HL-60 (cell line): Measurements from ENCODE around the gene TAF9.

ENCODE experiments used
- DNase-seq, 2 experiments: peaks; one replicate each; pipeline ENCODE4 v3.0.0-alpha.2; 2010 to 2020; ENCODE audit warnings: low read depth in 1 of 2, low spot score in 1 of 2
- H3K27ac ChIP-seq: fragments of 250-450 bp; sonication (Bioruptor Pico); replicated peaks from 2 replicates; pipeline ENCODE4 v1.5.1; 2020; ENCODE audit warnings: mild to moderate bottlenecking, moderate library complexity
- H3K27me3 ChIP-seq: fragments of 250-450 bp; sonication (Bioruptor Pico); 2 replicates; pipeline ENCODE4 v1.5.1; 2021; ENCODE audit warnings: mild to moderate bottlenecking, moderate library complexity; ENCODE audit not compliant: insufficient read depth, poor library complexity, severe bottlenecking
- H3K4me3 ChIP-seq: replicated peaks from 2 replicates; pipeline ENCODE4 v1.5.1; 2011; ENCODE audit warnings: mild to moderate bottlenecking, control low read depth, low read length; ENCODE audit not compliant: insufficient read depth
- CTCF ChIP-seq: IDR thresholded peaks from one replicate; pipeline ENCODE4 v1.5.1; 2011; ENCODE audit warnings: low read length, control low read depth, inconsistent platforms; ENCODE audit not compliant: insufficient read depth
- GABPA ChIP-seq: IDR thresholded peaks from 2 replicates; pipeline ENCODE4 v1.6.1; 2012; ENCODE audit warnings: low read depth
- POLR2AphosphoS5 ChIP-seq: IDR thresholded peaks from 2 replicates; pipeline ENCODE4 v1.6.1; 2012; ENCODE audit warnings: low read depth
- REST ChIP-seq: IDR thresholded peaks from 2 replicates; pipeline ENCODE4 v1.6.1; 2012; ENCODE audit warnings: low read depth; ENCODE audit not compliant: insufficient replicate concordance
- SPI1 ChIP-seq: IDR thresholded peaks from 2 replicates; pipeline ENCODE4 v1.6.1; 2012; ENCODE audit warnings: low read depth, mild to moderate bottlenecking, borderline replicate concordance

Gene TAF9

DNA sequence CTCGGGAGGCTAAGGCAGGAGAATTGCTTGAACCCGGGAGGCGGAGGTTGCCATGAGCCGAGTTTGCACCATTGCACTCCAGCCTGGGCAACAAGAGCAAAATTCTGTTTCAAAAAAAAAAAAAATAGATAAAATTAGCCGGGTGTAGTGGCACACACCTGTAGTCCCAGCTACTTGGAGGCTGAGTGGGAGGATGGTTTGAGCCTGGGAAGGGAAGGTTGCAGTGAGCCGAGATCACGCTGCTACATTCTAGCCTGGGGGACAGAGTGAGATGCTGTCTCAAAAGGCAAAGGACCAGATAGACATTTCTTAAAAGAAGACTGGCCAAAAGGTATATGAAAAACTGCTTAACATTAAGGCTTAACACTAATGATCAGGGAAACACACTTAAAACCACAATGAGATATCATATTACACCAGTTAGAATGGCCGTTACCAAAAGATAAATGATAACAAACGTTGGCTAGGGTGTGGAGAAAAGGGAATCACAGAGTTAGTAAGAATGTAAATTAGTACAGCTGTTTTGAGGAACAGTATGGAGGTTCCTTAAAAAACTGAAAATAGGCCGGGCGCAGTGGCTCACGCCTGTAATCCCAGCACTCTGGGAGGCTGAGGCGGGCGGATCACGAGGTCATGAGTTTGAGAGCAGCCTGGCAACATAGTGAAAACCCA lies 35.5 kb upstream of the TAF9 start:
- no peak overlapping the region for H3K4me3 ChIP-seq
- TF ChIP-seq POLR2AphosphoS5 (no peak), GABPA (no peak), SPI1 (no peak), REST (no peak), CTCF (no peak)
- H3K27me3 ChIP-seq = no peaks in the 10 kb centered on the region
- no peak for DNase-seq
- H3K27ac ChIP-seq = no peak overlapping the region

DNA sequence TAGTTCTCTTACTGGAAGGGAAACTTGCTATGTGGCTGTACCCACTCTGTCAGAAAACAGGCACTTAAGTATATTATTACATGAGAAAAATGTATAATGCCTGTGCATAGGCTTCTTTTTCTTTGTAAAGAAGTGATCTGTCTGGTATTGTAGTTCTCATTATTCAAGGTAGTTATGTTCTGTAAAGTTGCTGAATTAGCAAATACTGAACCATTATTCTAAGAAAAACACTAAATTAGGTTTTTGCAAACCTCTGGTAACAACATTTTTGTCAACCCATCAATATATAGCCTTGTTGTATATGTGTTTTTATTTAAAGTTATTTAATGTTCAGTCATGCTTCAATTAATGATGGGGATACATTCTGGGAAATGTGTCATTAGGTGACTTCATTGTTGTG lies 9.1 kb upstream of the TAF9 start:
- Histone ChIP-seq H3K27ac (no peak overlapping the region), H3K4me3 (no peak overlapping the region), H3K27me3 (no peaks in the 10 kb centered on the region)
- DNase-seq = no peak
- TF ChIP-seq CTCF = no peak
- TF ChIP-seq REST = no peak
- TF ChIP-seq SPI1 = no peak
- no peak for TF ChIP-seq GABPA
- no peak for TF ChIP-seq POLR2AphosphoS5

DNA sequence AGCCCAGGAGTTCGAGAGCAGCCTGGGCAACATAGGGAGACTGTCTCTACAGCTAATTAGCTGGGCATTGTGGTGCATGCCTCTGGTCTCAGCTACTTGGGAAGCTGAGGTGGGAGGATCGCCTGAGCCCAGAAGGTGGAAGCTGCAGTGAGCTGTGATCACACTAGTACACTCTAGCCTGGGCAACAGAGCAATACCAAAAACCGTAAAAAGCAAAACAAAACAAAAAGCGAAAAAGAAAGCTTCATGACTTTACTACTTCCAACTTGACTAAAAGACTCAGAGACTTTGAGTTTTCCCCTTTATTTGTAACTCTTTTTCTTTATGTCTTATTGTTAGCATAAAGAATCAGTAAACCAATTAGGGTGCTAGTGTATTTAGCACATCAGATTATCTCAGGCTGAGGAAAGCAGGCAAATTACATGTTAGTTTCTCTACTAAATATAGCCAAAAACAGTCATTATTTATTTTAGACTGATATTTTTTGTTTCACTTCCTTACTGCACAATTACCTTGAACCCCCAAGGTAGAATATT lies 5.7 kb upstream of the TAF9 start:
- DNase-seq = no peak

More for the DNA sequence above, 5.7 kb upstream of the TAF9 start:
- Histone ChIP-seq H3K27me3 (no peaks in the 10 kb centered on the region), H3K27ac (no peak overlapping the region), H3K4me3 (no peak overlapping the region)
- TF ChIP-seq SPI1 = no peak
- TF ChIP-seq GABPA = no peak
- no peak for TF ChIP-seq CTCF
